ENCODE results near the gene FABP3.

Gene FABP3

DNA sequence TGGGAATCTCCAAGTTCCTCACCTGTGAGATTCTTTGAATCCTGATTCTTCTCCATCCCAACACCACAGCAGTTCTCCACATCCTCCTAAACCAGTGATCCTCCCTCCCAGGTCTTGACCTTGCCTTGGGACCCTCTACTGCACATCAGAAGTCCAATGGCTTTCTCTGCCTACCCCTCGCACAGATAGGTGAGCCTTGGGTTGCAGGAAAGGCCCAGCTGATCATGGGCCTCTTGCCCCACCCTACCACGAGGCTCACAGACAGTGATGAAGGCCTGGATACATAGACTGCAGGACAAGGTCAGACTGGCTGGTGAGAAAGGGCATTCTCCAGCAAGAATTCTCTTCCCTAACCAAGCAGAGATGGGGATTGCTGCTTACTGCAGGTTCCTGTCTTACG is 825 bp downstream of the FABP3 start:
- DNase-seq (ENCODE audit: low read depth in 2 of 2) = no peak

DNA sequence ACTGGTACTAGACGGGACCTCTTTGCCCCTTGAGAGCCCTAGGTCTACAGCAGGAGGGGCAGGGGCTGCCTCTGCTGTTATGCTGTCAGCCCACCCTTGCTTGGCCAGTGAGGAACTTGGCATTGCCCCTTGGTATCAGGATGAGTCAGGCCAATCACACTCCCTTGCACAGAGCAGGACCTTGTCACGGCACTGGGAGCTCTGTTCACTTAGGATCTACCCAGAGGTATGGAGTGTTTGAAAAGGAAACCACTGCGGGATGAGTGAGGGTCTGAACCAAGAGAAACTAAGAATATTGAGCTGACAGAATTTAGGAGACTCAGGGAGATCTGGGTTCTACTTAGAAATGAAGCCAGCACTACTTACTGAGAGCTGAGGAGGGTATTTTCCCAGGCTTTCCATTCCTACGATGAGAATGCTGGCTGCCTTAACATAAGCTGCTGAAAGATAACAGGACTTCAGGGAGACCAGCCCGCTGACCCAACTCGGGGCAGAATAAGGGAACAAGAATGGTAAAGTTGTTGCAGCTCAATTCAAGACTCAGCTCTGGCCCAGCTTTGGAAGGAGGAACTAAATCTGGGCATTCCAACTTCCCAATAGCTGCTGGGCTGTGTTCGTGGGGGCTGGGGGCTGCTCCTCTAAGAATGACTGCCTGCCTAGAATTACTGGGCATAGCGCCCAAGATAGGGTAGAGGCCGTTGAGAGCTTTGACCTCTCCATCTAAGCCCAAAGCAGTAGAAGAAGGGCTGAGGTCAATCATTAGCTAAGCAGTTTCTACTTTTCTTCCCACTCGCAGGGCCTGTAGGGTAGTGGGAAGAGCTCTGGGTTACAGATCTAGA is 1.5 kb downstream of the FABP3 start:
- DNase-seq (ENCODE audit: low read depth in 2 of 2) = no peak

DNA sequence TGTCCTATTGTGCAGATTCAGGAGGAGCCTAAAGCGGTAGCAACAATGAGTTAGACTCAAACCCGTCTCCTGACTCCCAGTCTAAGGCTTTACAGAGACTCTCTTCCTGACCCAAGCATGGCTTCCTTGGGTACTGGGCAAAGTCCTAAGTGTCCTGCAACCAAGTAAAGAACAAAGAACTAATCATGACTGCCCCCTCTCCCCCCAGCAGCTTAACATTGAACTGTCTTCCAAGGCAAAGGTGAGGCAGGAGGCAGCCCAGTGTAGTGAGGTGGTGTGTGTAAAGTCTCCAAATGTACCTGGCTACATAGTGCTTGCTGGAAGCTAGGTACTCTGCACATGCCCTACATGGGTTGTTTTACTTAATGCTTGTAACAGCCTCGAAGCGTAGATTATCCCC is 2.3 kb downstream of the FABP3 start:
- DNase-seq (ENCODE audit: low read depth in 2 of 2) = no peak

DNA sequence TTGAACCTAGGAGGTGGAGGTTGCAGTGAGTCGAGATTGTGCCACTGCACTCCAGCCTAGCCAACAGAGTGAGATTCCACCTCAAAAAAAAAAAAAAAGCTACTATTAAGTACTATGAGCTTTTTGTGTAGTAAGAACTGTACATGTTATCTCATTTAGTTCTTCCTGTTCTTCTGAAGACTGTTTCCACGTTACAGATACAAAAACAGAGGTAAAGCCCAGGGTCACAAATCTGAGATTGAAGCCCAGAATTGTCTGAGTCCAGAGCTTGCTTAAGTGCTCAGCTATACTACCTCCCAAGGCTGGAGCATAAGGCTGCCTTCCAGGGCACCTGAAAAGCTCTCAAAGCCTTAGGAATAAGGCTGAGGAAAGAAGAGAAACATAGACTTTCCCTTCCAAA is 2.9 kb downstream of the FABP3 start:
- no peak for DNase-seq (ENCODE audit: low read depth in 2 of 2)

DNA sequence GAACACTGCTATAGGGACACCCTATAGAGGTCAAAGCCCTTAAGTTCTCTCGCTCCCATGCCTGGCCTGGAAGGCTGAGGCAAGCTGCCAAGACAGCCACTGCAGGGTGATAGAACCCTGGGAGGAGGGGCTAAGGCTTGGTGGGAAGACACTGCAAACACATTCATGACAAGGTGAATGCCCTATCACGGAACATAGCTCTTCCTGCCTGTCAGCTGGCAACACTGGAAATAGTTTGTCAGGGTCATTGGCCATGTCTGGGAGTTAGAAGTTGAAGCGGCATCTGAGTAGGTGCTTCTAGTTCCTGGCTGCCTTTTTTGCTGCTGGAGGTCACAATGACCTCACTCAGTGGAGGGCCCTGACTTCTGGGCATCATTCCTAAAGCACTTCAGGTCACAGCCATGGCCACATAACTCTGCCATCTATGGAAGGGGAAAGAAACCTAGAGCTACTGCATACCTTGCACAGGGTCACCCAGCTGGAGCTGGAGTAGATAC is 4.2 kb downstream of the FABP3 start:
- DNase-seq (ENCODE audit: low read depth in 2 of 2) = no peak

DNA sequence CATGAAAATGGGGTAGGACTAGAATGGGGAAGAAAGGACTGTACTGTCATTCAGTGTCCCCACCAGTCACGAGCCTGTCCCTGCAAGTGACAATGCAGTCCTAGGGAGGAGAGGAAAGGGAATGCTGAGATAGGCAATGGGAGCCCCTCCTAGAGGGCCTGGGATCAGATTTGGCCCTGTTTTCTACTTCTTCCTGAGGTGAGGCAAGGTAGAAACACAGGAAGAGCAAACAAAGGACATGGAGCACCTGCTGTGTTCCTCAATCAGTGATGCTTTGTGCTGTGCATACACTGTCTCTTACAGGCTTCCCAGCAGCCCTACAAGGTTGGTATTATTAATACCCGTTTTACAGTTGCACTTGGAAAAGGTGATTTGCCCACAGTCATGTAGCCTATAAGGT is 6.1 kb downstream of the FABP3 start:
- no peak for DNase-seq (ENCODE audit: low read depth in 2 of 2)

DNA sequence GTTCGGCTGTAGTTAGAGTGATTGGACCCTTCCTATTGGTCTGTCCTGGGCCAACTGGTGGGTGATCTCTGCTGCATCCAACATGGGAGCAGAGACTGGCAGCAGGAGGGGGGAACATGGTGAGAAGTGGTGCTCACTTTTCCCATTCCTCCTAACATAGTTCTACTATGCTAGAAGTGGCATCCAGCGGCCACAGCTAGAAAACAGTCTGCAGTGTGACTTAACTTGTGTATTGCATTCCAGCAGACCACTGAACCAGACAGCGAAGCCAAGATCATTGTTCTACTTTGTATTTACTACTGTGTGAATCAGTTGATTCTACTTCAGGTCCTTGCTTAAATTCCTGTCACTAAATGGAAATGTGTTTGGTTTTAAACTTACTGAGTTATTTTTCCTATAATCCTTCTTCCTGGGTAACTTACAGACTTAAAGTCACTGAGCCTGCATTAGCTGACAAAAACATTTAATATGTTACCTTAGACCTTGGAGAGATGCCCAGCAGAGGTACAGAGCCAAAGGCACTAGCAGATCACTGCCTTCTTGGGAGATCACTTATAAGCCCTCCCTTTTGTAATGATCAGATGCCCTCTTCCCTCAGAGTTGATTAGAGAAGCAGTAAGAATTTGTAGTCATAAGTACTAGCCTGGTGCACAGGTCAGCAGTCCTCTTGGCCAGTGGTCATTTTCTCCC is 8.2 kb downstream of the FABP3 start:
- DNase-seq (ENCODE audit: low read depth in 2 of 2) = no peak

DNA sequence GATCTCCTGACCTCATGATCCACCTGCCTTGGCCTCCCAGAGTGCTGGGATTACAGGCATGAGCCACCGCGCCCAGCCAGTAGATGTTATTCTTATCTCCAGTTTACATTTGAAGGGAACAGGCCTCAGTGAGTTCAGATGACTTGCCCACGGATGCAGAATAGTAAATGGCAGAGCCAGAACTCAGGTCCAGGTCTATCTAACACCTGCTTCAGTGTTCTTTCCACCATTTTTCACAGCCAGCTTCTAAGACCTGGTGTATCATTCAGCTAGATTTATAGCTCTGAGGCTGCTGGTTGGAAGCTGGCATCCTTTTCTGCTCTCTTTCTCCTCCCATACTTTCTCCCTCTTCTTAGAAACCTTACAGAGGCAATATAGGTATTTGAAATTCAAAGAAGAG is 10.8 kb downstream of the FABP3 start:
- DNase-seq (ENCODE audit: low read depth in 2 of 2) = no peak

DNA sequence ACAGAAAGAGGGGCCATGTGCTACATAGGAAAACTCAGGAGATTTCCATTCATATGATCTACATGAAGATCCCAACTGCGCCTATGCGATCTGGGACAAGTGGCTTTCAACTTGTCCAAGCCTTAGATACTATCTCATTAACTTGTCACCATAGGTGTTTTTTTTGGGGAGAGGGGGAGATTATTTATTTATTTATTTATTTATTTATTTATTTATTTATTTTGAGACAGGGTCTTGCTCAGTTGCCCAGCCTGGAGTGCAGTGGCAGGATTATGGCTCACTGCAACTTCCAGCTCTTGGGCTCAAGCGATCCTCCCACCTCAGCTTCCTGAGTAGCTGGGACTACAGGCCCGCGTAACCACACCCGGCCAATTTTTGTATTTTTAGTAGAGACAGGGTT is 11.3 kb downstream of the FABP3 start:
- DNase-seq (ENCODE audit: low read depth in 2 of 2) = no peak

DNA sequence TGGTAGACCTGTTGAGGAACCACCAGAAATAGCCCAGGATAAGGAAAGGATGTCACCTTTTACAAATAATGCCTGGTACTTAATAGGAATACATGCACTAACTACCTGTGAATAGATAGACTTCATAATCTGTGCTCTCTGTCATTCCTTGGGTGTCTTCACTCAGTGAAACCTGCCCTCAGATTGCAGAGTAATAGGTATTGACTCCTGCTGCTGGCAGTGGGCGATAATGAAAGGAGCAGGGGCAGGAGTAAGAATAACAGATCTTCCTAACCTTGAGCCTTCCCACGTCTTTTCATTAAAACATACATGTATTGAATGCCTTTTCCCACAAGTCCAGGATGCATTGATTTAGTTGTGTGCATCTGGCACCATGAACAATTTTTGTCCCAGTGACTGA is 16.4 kb downstream of the FABP3 start:
- no peak for DNase-seq (ENCODE audit: low read depth in 2 of 2)

DNA sequence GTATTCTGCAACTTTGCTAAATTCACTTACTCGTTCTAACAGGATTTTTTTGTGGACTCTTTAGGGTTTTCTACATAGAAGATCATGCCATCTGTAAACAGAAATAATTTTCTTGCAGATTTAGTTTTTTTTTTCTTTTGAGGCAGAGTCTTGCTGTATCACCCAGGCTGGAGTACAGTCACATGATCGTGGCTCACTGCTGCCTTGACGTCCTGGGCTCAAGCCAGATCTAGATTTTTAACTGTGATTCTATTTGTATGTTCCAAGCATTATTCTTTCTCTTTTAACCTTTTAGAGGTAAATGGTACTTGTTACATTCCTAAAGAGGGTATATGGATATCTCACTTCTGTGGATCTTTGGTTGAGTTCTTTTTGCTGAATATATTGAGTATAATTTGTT is 18.6 kb downstream of the FABP3 start:
- no peak for DNase-seq (ENCODE audit: low read depth in 2 of 2)

DNA sequence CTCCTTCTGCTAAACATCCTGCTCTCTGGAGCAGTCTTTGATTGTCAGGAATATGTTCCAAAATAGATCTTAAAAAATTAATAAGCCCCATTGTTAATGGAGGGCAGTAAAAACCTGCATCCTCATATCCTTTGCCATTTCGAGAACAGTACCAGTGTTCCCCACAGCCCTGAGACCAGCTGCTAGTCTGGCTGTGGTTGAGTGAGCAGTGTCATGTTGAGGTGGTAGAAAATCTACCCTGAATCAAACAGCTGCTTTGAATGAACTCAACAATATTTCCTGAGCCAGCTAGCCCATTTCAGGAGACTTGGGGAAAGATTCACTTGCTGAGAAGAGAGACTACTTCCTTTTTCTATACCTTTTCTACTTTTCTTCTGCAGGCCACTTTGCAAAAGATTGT is 24.4 kb downstream of the FABP3 start:
- DNase-seq (ENCODE audit: low read depth in 2 of 2) = no peak

DNA sequence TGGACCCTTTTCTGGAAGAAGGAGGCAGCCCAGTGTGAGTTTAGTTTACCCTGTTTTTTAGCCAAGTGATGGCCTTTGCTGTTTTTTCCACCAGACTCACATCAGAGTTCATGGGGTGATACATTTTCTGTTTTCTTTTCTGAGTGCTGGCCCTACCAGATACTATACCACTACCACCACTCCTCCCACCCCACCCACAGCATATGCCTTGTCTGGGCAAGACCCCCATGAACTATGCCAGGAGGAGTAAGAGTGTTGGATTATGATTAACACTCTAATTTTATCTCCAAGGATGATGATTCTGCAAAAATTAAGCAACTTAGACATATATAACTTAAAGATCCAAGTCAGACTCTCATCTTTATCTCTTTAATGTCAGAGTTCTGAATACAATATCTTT is 26.1 kb downstream of the FABP3 start:
- no peak for DNase-seq (ENCODE audit: low read depth in 2 of 2)

DNA sequence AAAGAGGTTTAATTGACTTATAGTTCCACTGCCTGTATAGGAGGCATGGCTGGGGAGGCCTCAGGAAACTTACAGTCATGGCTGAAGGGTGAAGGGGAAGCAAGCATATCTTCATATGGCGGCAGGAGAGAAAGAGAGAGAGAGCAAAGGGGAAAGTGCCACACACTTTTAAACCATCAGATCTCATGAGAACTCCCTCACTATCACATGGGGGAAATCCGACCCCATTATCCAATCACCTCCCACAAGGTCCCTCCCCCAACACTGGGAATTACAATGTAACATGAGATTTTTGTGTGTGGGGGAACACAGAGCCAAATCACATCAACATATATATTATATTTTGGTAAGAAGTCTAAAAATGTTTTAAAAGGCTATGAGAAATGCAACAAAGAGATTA is 27.2 kb downstream of the FABP3 start:
- DNase-seq (ENCODE audit: low read depth in 2 of 2) = no peak

DNA sequence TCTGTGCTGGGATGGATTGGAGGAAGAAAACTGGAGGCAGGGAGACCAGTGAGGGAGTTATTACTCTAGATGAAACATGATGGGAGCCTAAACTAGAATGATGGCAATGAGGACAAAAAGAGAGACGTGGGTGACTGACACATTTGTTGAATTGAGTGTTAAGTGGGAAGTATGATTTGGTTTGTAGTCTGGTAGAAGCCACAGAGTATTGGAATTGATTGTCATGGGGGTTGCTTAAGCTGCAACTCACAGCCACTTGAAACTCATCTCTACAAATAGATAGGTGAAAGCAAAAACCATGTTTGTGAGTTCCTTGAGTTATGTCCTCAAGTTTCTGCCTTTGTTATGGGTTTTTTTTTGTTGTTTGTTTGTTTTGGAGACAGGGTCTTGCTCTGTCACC is 28.4 kb downstream of the FABP3 start:
- DNase-seq (ENCODE audit: low read depth in 2 of 2) = no peak

DNA sequence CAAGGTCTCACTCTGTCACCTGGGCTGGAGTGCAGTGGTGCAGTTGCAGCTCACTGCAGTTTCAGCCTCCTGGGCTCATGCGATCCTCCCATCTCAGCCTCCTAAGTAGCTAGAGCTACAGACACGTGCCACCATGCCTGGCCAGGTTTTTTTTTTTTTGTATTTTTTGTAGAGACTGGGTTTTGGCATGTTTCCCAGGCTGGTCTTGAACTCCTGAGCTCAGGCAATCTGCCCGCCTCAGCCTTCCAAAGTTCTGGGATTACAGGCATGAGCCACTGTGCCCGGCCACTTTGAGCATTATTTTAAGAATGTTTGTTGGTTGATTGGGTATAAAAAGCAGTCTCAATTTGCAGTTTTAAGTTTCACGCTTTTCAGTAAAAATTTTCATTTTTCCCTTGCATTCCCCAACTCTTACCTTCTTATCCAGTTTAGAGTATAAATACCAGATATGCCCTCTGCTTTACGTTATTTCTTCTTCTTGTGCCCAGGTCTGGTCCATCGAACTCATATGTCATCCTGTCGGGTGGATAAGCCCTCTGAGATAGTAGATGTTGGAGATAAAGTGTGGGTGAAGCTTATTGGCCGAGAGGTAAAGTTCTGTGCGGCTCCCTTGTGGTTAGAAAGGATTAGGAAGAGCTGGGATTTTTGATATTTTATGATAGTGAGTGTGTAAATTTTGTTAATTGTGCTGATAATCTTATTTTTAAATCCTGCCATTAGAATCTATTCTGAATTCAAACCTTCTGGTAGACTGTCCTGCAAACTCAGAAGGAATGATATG is 36.0 kb downstream of the FABP3 start:
- DNase-seq (ENCODE audit: low read depth in 2 of 2) = no peak

DNA sequence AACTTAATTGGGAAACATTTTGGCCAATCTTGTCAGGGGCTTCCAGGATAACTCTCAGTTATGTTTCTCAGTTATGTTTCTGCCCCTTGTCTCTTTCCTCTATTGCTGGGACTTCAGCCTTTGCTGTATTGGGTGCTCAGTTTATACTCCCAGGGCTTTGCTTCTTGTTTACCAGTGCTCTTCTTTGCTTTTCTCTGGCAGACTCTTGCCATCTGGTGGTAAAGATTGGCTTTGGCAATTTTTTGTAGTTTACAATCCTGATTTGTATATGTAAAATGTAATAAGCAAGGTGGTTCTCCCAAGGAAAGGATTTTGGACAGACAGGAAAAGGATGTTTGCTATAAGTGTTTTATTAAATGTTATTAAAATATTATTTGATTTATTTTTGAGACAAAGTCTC is 37.9 kb downstream of the FABP3 start:
- no peak for DNase-seq (ENCODE audit: low read depth in 2 of 2)

DNA sequence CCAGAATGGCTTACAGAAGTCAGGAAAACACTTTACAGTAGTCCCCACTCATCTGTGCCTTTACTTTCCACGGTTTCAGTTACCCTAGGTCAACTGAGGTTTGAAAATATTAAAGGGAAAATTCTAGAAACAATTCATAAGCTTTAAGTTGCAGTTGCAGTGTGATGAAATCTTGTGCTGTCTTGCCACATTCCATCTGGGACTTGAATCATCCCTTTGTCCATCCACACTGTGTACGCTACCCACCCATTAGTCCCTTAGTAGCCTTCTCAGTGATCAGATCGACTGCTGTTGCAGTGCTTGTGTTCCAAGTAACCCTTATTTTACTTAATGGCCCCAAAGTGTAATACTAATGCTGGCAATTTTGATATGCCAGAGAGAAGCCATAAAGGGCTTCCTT is 45.5 kb downstream of the FABP3 start:
- no peak for DNase-seq (ENCODE audit: low read depth in 2 of 2)

DNA sequence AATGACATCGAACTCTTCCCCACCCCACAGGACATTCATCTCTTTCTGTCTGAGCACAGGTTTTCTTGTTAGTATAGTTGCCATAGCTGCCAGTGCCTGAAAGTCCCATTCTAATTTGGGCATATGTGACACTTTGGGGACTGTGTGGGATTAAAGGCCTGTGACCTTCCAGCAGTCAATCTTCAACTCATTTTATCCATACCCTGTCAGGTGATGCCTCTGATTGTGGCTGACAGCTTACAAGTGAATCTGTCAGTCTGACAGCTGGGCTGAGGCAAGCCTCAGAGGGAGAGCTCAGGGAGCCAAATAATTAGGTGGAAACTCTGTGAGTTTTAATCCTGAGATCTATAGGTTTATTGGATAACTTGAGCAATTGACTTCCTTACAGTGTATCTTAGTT is 46.4 kb downstream of the FABP3 start:
- no peak for DNase-seq (ENCODE audit: low read depth in 2 of 2)

DNA sequence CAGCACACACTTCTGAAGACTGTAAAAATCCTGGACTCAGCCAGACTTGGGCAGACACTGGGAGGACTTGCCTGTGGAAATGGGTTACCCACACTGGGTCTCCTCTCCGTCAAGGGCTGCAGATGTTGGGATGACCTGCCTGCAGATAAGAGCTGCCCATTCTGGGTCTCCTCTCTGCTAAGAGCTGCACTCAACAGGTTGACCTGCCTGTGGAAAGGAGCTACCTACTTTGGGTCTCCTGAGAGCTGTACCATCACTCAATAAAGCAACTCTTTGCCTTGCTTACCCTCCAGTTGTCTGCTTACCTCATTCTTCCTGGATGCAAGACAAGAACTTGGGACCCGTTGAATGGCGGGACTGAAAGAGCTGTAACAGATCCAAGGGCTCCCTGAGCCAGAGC is 47.9 kb downstream of the FABP3 start:
- no peak for DNase-seq (ENCODE audit: low read depth in 2 of 2)

DNA sequence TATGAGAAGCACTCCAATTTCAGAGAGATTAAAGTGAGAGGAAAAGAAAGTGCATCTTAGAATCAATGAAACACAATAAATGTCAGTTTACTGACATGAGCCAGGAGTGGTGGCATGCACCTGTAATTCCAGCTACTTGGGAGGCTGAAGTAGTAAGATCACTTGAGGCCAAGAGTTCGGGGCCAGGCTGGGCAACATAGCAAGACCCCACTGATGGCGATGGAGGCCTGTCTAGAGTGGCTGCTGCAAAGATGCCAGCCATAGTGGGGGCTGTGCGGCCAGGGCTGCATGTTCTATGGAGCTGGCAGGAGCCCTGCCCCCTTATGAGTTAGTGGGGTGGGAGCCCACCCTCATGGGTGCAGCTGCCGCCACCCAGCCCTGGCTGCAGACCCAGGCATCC is 48.8 kb downstream of the FABP3 start:
- DNase-seq (ENCODE audit: low read depth in 2 of 2) = no peak

DNA sequence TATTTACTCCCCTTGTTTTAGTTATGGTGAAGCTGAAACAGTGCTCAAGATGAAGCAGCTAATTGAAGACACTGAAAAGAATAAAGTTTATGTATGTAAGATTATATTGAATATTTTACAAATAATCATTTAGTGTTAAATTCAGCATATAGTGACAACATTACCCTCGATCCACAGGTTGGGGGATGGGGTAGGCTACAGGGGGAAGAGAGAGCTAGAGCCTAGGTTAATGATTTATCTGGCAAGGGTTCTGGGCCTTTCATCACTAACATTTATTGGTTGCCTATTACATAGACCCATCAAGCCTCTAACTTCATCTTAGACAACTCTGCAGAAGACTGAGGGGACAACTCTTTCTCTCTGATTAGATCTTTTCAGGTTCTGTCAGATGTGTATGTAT is 54.7 kb downstream of the FABP3 start:
- no peak for DNase-seq (ENCODE audit: low read depth in 2 of 2)

DNA sequence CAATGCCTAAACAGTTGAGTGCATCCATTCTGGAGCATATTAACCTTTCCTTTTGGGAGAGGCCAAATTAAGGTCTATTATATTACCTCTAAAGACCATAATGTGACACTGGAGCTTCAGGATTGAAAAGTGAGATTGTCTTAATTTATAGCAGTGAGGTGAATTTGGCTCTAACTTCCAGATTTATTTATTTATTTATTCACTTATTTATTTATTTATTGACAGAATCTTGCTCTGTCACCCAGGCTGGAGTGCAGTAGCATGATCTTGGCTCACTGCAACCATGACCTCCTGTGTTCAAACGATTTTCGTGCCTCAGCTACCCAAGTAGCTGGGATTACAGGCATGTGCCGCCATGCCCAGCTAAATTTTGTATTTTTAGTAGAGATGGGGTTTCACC is 57.0 kb downstream of the FABP3 start:
- no peak for DNase-seq (ENCODE audit: low read depth in 2 of 2)
